Panc1 (cell line): ENCODE measurements around the gene SSR2. TPM values are rescaled to one million over a fixed set of nuclear protein-coding genes. Genes with fewer than 3 reads are reported as not detected.

ENCODE experiments used
- ATAC-seq: fragments of 200-7000 bp; cut with Tn5 transposase; 2 replicates; pipeline ENCODE4 v1.9.1; 2020; ENCODE audit warnings: mild to moderate bottlenecking, moderate library complexity
- BruUV-seq: library from RNA; stranded (reverse); fragments of 400-500 nt; replicated peaks from 2 replicates; lab custom pipeline; 2021; lab: Mats Ljungman, UMichigan
- CTCF ChIA-PET: fragments of 300-600 bp; sonication (Branson Sonifier 250); formaldehyde crosslinking; loops from one replicate; lab custom pipeline; 2022; ENCODE audit warnings: antibody characterized with exemption; lab: Charles Lee
- POLR2A ChIA-PET: fragments of 300-600 bp; sonication (Branson Sonifier 250); formaldehyde crosslinking; loops from one replicate; lab custom pipeline; 2022; ENCODE audit warnings: antibody characterized with exemption; lab: Charles Lee
- DNase-seq: peaks from one replicate; pipeline ENCODE4 v3.0.0-alpha.2; 2010; ENCODE audit warnings: low read depth, low spot score
- H3K27ac ChIP-seq: 2 replicates; pipeline ENCODE4 v1.5.1; 2011; ENCODE audit warnings: mild to moderate bottlenecking, low read length, inconsistent platforms
- H3K27me3 ChIP-seq: fragments of 200-500 bp; sonication (Bioruptor generic); 2 replicates; pipeline ENCODE4 v1.6.0; 2014; ENCODE audit warnings: low read length, inconsistent platforms; ENCODE audit not compliant: control insufficient read depth, insufficient read depth
- H3K36me3 ChIP-seq: fragments of 200-500 bp; sonication (Bioruptor generic); 2 replicates; pipeline ENCODE4 v1.5.1; 2014; ENCODE audit warnings: inconsistent platforms, mild to moderate bottlenecking, low read length, moderate library complexity; ENCODE audit not compliant: control insufficient read depth, insufficient read depth
- H3K4me1 ChIP-seq: 2 replicates; pipeline ENCODE4 v1.5.1; 2011; ENCODE audit warnings: inconsistent platforms, mild to moderate bottlenecking, low read length, moderate library complexity; ENCODE audit not compliant: control insufficient read depth, insufficient read depth
- H3K4me3 ChIP-seq, 2 experiments: 2 replicates each; pipeline ENCODE4 v1.5.1; 2011 to 2012; ENCODE audit warnings: low read depth in 2 of 2, low read length in 2 of 2, mild to moderate bottlenecking in 2 of 2, inconsistent platforms in 1 of 2, moderate library complexity in 1 of 2
- H3K9me3 ChIP-seq: fragments of 200-500 bp; sonication (Bioruptor generic); 2 replicates; pipeline ENCODE4 v1.5.1; 2014; ENCODE audit warnings: low read depth, mild to moderate bottlenecking, inconsistent platforms, low read length, moderate library complexity; ENCODE audit not compliant: control insufficient read depth, insufficient read depth
- CTCF ChIP-seq: fragments of 450-650 bp; IDR thresholded peaks from 2 replicates; pipeline ENCODE4 v1.5.1; 2017; ENCODE audit warnings: mild to moderate bottlenecking
- POLR2AphosphoS5 ChIP-seq: IDR thresholded peaks from 2 replicates; pipeline ENCODE4 v1.6.1; 2012; ENCODE audit warnings: mild to moderate bottlenecking, low read depth, low read length, moderate library complexity
- REST ChIP-seq, 2 experiments: IDR thresholded peaks; 2 replicates each; pipeline ENCODE4 v1.6.1; 2011 to 2012; ENCODE audit warnings: low read depth in 2 of 2, control low read depth in 1 of 2, low read length in 1 of 2, mild to moderate bottlenecking in 1 of 2, moderate library complexity in 1 of 2; ENCODE audit not compliant: insufficient read depth in 1 of 2
- SIN3A ChIP-seq: IDR thresholded peaks from 2 replicates; pipeline ENCODE4 v1.6.1; 2012; ENCODE audit warnings: low read depth, mild to moderate bottlenecking, low read length, moderate library complexity, borderline replicate concordance; ENCODE audit not compliant: insufficient read depth
- TCF7L2 ChIP-seq: IDR thresholded peaks from 2 replicates; pipeline ENCODE4 v1.6.1; 2011; ENCODE audit warnings: mild to moderate bottlenecking, low read depth, low read length, inconsistent platforms
- in situ Hi-C: cut with HindIII; loops from 2 replicates; pipeline ENCODE4 v1.10.0; 2016; ENCODE audit warnings: low sequenced_read_pairs, low pct_unique_long_range_greater_than_20kb
- intact Hi-C: fragments of 100-400 bp; cut with micrococcal nuclease; formaldehyde crosslinking; loops from one replicate; pipeline ENCODE4 v1.10.0; 2022; ENCODE audit not compliant: unreplicated experiment
- total RNA-seq: library from RNA; stranded (reverse); gene quantifications from one replicate; pipeline ENCODE4 v1.2.1, GENCODE V29; 2021; ENCODE audit not compliant: unreplicated experiment

SSR2 gene
- total RNA-seq, 1 experiment from 2014 or later, result 252 TPM

- Histone ChIP-seq H3K9me3 (no peaks in the 10 kb centered on the region), H3K4me1 (peaks cover 67% of the 10 kb centered on the region), H3K36me3 (peaks cover 2% of the 10 kb centered on the region; the same call in 1 of the 2 replicates), H3K27ac (peak overlapping the region; percentile 99), H3K27me3 (no peaks in the 10 kb centered on the region), H3K4me3 (peak overlapping the region; percentile 82 to 89; a peak in 3 of 4 replicates)
- TF ChIP-seq TCF7L2 (no peak), CTCF (no peak), SIN3A (0 out of 2 replicates have a peak, but pooled peaks have one; percentile 21), POLR2AphosphoS5 (no peak), REST (IDR thresholded peaks at IDR 0.05; ENCODE audit: insufficient read depth in 1 of 2, low read depth in 2 of 2, low read length in 1 of 2) (no peak)
- no TSS peak for BruUV-seq
- in situ Hi-C loops (no loop called here), intact Hi-C loops (no loop called here)
- no peak for DNase-seq
- POLR2A ChIA-PET, result interaction anchor here (0.5 to 0.6 kb wide), 2 partner anchors 53 to 202 kb away, joined by 3 to 4 read pairs; no protein-coding TSS in a partner anchor
- CTCF ChIA-PET, result interaction anchor here (1.5 kb wide), 1 partner anchor 37 kb away, joined by 3 read pairs; no protein-coding TSS in a partner anchor
- no peak for ATAC-seq
These were observed 46.3 kb downstream of the SSR2 start for GRCh38 chr1:155974208-155975115.

DNA sequence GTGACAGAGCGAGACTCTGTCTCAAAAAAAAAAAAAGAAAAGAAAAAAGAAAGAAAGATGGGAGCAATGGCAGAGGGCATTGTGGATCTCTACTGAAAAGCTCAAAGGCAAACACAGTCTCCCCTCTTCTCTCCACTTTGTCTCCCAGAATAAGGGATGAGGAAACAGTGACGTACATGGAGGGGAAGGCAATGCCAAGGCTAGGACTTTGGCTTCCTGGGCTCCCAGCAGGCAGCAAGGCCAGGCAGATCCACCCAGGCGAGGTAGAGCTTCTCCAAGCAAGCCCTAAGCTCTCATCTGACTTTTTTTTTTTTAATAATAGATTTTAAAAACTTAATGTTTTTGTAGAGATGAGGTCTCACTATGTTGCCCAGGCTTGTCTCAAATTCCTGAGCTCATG lies 47.0 kb downstream of the SSR2 start:
- in situ Hi-C loops, result no loop called here
- ChIA-PET POLR2A (no interaction called here), CTCF (no interaction called here)
- no peak overlapping the region for H3K4me3 ChIP-seq
- BruUV-seq, result no TSS peak
- no peaks in the 10 kb centered on the region for H3K27me3 ChIP-seq
- no peaks in the 10 kb centered on the region for H3K9me3 ChIP-seq
- intact Hi-C loops, result no loop called here
- ATAC-seq (no peak), DNase-seq (no peak)
- TF ChIP-seq CTCF (no peak), POLR2AphosphoS5 (no peak), TCF7L2 (no peak), SIN3A (no peak), REST (IDR thresholded peaks at IDR 0.05; ENCODE audit: insufficient read depth in 1 of 2, low read depth in 2 of 2, low read length in 1 of 2) (no peak)
- peaks cover 66% of the 10 kb centered on the region for H3K4me1 ChIP-seq
- peaks cover 2% of the 10 kb centered on the region; the same call in 1 of the 2 replicates for H3K36me3 ChIP-seq
- H3K27ac ChIP-seq, result no peak overlapping the region
